ENCODE measurements around the gene KCNK2.

Gene KCNK2

DNA sequence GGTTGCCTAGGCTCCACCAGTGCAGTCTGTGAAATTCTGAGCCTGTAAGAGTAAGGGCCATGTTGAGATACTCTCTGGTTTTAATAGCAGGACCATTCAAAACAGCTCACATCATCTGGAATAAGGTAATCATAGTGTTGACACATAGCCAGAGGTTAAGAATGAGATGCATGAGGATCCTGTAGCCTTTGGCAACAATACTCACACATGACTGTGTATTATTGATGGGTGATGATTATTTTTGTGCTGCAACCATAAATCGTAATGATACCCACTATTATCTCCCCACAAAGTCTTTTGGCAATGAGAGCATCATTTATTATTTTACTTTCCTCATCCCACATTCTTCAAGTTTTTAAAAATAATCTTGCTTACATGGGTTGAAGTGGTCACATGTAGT, 35.5 kb downstream of the KCNK2 start:
- Histone ChIP-seq H3K4me3 (ENCODE audit: low read length) (no peak overlapping the region), H3K36me3 (ENCODE audit: control insufficient read depth, low read length) (no peaks in the 10 kb centered on the region), H3K4me2 (ENCODE audit: low read length) (no peak overlapping the region), H3K27me3 (ENCODE audit: control insufficient read depth, low read length) (no peaks in the 10 kb centered on the region), H3K4me1 (ENCODE audit: control insufficient read depth, low read length) (no peaks in the 10 kb centered on the region), H3K9me2 (replicated peaks; ENCODE audit: control insufficient read depth, low read length) (no peaks in the 10 kb centered on the region), H4K20me1 (ENCODE audit: control insufficient read depth, insufficient read depth, low read depth, low read length) (no peaks in the 10 kb centered on the region), H3K27ac (ENCODE audit: low read depth, low read length) (no peak overlapping the region), H3K9me3 (ENCODE audit: control insufficient read depth, insufficient read depth, low read length) (no peaks in the 10 kb centered on the region), H3F3A (ENCODE audit: control insufficient read depth, insufficient read depth) (no peaks in the 10 kb centered on the region), H3K79me2 (ENCODE audit: control insufficient read depth, low read length) (no peaks in the 10 kb centered on the region)
- no peak for TF ChIP-seq EZH2phosphoT487 (IDR thresholded peaks at IDR 0.05; ENCODE audit: borderline replicate concordance, low read length)
- TF ChIP-seq, protein P1, sequence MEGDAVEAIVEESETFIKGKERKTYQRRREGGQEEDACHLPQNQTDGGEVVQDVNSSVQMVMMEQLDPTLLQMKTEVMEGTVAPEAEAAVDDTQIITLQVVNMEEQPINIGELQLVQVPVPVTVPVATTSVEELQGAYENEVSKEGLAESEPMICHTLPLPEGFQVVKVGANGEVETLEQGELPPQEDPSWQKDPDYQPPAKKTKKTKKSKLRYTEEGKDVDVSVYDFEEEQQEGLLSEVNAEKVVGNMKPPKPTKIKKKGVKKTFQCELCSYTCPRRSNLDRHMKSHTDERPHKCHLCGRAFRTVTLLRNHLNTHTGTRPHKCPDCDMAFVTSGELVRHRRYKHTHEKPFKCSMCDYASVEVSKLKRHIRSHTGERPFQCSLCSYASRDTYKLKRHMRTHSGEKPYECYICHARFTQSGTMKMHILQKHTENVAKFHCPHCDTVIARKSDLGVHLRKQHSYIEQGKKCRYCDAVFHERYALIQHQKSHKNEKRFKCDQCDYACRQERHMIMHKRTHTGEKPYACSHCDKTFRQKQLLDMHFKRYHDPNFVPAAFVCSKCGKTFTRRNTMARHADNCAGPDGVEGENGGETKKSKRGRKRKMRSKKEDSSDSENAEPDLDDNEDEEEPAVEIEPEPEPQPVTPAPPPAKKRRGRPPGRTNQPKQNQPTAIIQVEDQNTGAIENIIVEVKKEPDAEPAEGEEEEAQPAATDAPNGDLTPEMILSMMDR (IDR thresholded peaks at IDR 0.05; ENCODE audit: low read depth, low read length, poor library complexity, severe bottlenecking): no peak

- Histone ChIP-seq H3K9me3 (ENCODE audit: control insufficient read depth, insufficient read depth, low read length) (no peaks in the 10 kb centered on the region), H3K27me3 (ENCODE audit: control insufficient read depth, low read length) (no peaks in the 10 kb centered on the region), H3K4me1 (ENCODE audit: control insufficient read depth, low read length) (no peaks in the 10 kb centered on the region), H3K27ac (ENCODE audit: low read depth, low read length) (no peak overlapping the region), H3F3A (ENCODE audit: control insufficient read depth, insufficient read depth) (no peaks in the 10 kb centered on the region), H3K36me3 (ENCODE audit: control insufficient read depth, low read length) (no peaks in the 10 kb centered on the region), H3K79me2 (ENCODE audit: control insufficient read depth, low read length) (no peaks in the 10 kb centered on the region), H3K4me3 (ENCODE audit: low read length) (no peak overlapping the region), H3K4me2 (ENCODE audit: low read length) (no peak overlapping the region), H4K20me1 (ENCODE audit: control insufficient read depth, insufficient read depth, low read depth, low read length) (no peaks in the 10 kb centered on the region), H3K9me2 (replicated peaks; ENCODE audit: control insufficient read depth, low read length) (no peaks in the 10 kb centered on the region)
- TF ChIP-seq, protein P1 (IDR thresholded peaks at IDR 0.05; ENCODE audit: low read depth, low read length, poor library complexity, severe bottlenecking): no peak
- TF ChIP-seq EZH2phosphoT487 (IDR thresholded peaks at IDR 0.05; ENCODE audit: borderline replicate concordance, low read length): no peak
These were observed 36.5 kb downstream of the KCNK2 start for GRCh38 chr1:215119056-215119455.

DNA sequence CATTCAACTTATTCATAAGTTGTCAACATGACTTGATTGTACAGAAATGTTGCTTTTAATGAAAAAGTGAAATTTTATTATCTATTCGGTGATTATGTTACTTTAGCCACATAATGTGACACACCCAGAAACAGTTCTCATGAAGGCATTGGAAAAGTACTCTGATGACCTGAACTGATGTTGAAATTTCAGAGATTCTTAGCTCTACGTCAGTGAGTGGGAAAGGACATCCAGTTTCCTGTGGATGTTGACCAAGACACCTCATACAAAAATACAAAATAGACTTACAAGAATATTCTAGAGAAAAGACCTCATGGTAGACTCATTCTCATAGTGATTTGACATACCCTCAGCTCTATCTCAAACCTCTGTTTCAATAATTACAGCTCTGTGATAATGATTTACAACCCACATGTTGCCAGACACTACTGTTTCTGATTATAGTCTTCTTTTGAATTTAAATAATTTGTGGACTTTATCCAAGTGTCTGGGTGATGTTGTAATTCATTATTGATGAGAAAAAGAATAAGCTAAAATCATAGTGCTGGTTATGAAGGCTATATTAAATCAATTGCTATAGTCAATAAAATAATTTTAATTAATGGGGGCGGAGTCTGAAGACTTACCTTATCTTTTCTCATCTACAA, 37.3 kb downstream of the KCNK2 start:
- TF ChIP-seq EZH2phosphoT487 (IDR thresholded peaks at IDR 0.05; ENCODE audit: borderline replicate concordance, low read length): no peak
- TF ChIP-seq, protein P1 (IDR thresholded peaks at IDR 0.05; ENCODE audit: low read depth, low read length, poor library complexity, severe bottlenecking): no peak
- Histone ChIP-seq H3K36me3 (ENCODE audit: control insufficient read depth, low read length) (no peaks in the 10 kb centered on the region), H3F3A (ENCODE audit: control insufficient read depth, insufficient read depth) (no peaks in the 10 kb centered on the region), H3K27ac (ENCODE audit: low read depth, low read length) (no peak overlapping the region), H3K4me3 (ENCODE audit: low read length) (no peak overlapping the region), H3K79me2 (ENCODE audit: control insufficient read depth, low read length) (no peaks in the 10 kb centered on the region), H3K4me1 (ENCODE audit: control insufficient read depth, low read length) (no peaks in the 10 kb centered on the region), H4K20me1 (ENCODE audit: control insufficient read depth, insufficient read depth, low read depth, low read length) (no peaks in the 10 kb centered on the region), H3K27me3 (ENCODE audit: control insufficient read depth, low read length) (no peaks in the 10 kb centered on the region), H3K9me2 (replicated peaks; ENCODE audit: control insufficient read depth, low read length) (no peaks in the 10 kb centered on the region), H3K9me3 (ENCODE audit: control insufficient read depth, insufficient read depth, low read length) (no peaks in the 10 kb centered on the region), H3K4me2 (ENCODE audit: low read length) (no peak overlapping the region)
